Muscle layer of colon (tissue), 2 donors: Measurements from ENCODE around the gene SEMA5A.

Experiments
- H3K27ac ChIP-seq: one replicate; pipeline ENCODE4 v1.7.0; 2013; ENCODE audit warnings: low read depth, mild to moderate bottlenecking, low read length, moderate library complexity
- H3K27me3 ChIP-seq, 2 donors: one replicate each; pipeline ENCODE4 v1.7.0; 2013; ENCODE audit warnings: low read length in 2 of 2, mild to moderate bottlenecking in 2 of 2; ENCODE audit not compliant: insufficient read depth in 2 of 2, control insufficient read depth in 1 of 2
- H3K36me3 ChIP-seq: one replicate; pipeline ENCODE4 v1.7.0; 2013; ENCODE audit warnings: mild to moderate bottlenecking, low read length; ENCODE audit not compliant: insufficient read depth
- H3K4me1 ChIP-seq: one replicate; pipeline ENCODE4 v1.7.0; 2013; ENCODE audit warnings: mild to moderate bottlenecking, low read length; ENCODE audit not compliant: insufficient read depth
- H3K4me3 ChIP-seq, 2 donors: one replicate each; pipeline ENCODE4 v1.7.0; 2013; ENCODE audit warnings: low read length in 2 of 2, low read depth in 1 of 2, mild to moderate bottlenecking in 1 of 2, moderate library complexity in 1 of 2
- H3K9ac ChIP-seq: one replicate; pipeline ENCODE4 v1.7.0; 2013; ENCODE audit warnings: low read length
- H3K9me3 ChIP-seq: one replicate; pipeline ENCODE4 v1.7.0; 2013; ENCODE audit warnings: mild to moderate bottlenecking, low read length
- donor health status: abdominal sarcoma.
- donor health status: Adenocarcinoma of cecum.

The SEMA5A gene

GRCh38 chr5:9490494-9491097 is 55.3 kb downstream of the SEMA5A start:
- Histone ChIP-seq H3K27ac (no peak overlapping the region), H3K9ac (no peak overlapping the region), H3K4me3 (no peak overlapping the region), H3K36me3 (no peaks in the 10 kb centered on the region), H3K4me1 (no peaks in the 10 kb centered on the region), H3K9me3 (no peaks in the 10 kb centered on the region), H3K27me3 (no peaks in the 10 kb centered on the region)

- Histone ChIP-seq H3K9me3 (no peaks in the 10 kb centered on the region), H3K9ac (no peak overlapping the region), H3K27ac (no peak overlapping the region), H3K4me3 (no peak overlapping the region), H3K27me3 (no peaks in the 10 kb centered on the region), H3K4me1 (no peaks in the 10 kb centered on the region), H3K36me3 (no peaks in the 10 kb centered on the region)
These were observed 62.1 kb downstream of the SEMA5A start for GRCh38 chr5:9483779-9484178.

DNA sequence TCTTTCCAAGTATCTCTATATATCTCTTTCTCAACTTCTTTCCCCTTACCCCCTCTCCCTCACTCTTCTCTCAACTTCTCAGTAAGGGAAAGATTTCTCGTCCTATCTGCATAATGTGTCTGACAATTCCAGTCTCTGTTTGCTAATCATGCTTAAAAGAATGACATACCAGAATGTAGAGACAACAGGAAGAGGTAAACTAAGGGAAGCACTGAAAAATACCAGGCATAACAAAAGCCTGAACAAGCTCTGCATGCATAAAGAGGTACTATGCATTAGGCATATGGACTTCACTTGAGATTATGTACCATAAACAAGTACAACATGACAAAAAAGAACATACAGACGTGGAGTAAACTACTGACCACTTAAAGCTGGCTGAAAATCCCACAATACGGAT is 62.6 kb downstream of the SEMA5A start:
- H3K9me3 ChIP-seq, result no peaks in the 10 kb centered on the region
- H3K27me3 ChIP-seq, result no peaks in the 10 kb centered on the region
- no peaks in the 10 kb centered on the region for H3K36me3 ChIP-seq
- H3K27ac ChIP-seq, result no peak overlapping the region
- H3K4me3 ChIP-seq, result no peak overlapping the region
- no peak overlapping the region for H3K9ac ChIP-seq
- no peaks in the 10 kb centered on the region for H3K4me1 ChIP-seq

DNA sequence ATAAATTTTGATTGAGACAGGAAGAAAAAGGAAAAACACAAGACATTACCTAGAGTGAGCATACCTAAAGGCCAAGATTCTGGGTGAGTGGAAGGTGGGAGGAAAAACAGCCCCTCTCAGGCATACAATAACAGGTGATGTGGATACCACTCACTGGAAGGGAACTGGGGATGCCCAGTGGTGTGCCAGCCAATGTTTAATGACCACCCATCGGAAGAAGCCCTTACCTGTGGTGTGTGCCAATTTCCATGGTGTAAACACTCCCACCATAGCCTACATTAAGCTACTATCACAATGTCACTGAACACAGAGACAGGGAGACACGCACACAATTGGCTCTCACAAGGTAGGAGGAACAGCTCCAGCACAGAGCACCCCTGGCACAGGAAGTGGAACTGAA is 63.5 kb downstream of the SEMA5A start:
- Histone ChIP-seq H3K36me3 (no peaks in the 10 kb centered on the region), H3K4me3 (no peak overlapping the region), H3K9ac (no peak overlapping the region), H3K9me3 (no peaks in the 10 kb centered on the region), H3K27me3 (no peaks in the 10 kb centered on the region), H3K4me1 (no peaks in the 10 kb centered on the region), H3K27ac (no peak overlapping the region)

GRCh38 chr5:9480499-9480898 is 65.4 kb downstream of the SEMA5A start:
- no peaks in the 10 kb centered on the region for H3K27me3 ChIP-seq
- H3K9ac ChIP-seq, result no peak overlapping the region
- H3K36me3 ChIP-seq, result no peaks in the 10 kb centered on the region
- H3K27ac ChIP-seq, result no peak overlapping the region
- no peaks in the 10 kb centered on the region for H3K9me3 ChIP-seq
- H3K4me1 ChIP-seq, result no peaks in the 10 kb centered on the region
- no peak overlapping the region for H3K4me3 ChIP-seq

GRCh38 chr5:9479990-9480389 is 65.9 kb downstream of the SEMA5A start:
- H3K4me1 ChIP-seq, result no peaks in the 10 kb centered on the region
- no peak overlapping the region for H3K4me3 ChIP-seq
- H3K27me3 ChIP-seq, result no peaks in the 10 kb centered on the region
- H3K36me3 ChIP-seq, result no peaks in the 10 kb centered on the region
- no peak overlapping the region for H3K27ac ChIP-seq
- no peak overlapping the region for H3K9ac ChIP-seq
- no peaks in the 10 kb centered on the region for H3K9me3 ChIP-seq

DNA sequence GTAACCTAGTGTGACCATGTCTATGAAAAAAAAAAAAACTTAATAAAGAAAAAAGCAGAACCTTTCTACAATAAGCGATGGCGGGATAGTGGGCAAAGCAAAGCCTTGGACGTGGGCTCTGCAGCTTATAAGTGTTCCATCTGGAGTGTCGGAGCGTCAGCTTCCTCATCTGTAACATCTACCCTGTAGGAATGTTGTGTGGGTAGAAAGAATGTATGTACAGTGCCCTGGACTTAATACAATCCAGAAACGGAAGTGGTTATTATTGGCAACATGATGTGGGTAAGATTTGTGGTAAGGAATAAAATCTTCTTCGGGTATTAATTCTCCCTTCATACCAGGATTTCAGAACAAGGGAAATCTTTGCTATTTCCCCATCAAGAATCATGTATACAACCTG is 66.5 kb downstream of the SEMA5A start:
- no peaks in the 10 kb centered on the region for H3K9me3 ChIP-seq
- H3K27me3 ChIP-seq, result no peaks in the 10 kb centered on the region
- H3K4me3 ChIP-seq, result no peak overlapping the region
- H3K4me1 ChIP-seq, result no peaks in the 10 kb centered on the region
- no peak overlapping the region for H3K27ac ChIP-seq
- no peaks in the 10 kb centered on the region for H3K36me3 ChIP-seq
- H3K9ac ChIP-seq, result no peak overlapping the region

GRCh38 chr5:9477537-9477936 is 68.3 kb downstream of the SEMA5A start:
- Histone ChIP-seq H3K4me1 (no peaks in the 10 kb centered on the region), H3K27me3 (no peaks in the 10 kb centered on the region), H3K9me3 (no peaks in the 10 kb centered on the region), H3K27ac (no peak overlapping the region), H3K36me3 (no peaks in the 10 kb centered on the region), H3K4me3 (no peak overlapping the region), H3K9ac (no peak overlapping the region)

DNA sequence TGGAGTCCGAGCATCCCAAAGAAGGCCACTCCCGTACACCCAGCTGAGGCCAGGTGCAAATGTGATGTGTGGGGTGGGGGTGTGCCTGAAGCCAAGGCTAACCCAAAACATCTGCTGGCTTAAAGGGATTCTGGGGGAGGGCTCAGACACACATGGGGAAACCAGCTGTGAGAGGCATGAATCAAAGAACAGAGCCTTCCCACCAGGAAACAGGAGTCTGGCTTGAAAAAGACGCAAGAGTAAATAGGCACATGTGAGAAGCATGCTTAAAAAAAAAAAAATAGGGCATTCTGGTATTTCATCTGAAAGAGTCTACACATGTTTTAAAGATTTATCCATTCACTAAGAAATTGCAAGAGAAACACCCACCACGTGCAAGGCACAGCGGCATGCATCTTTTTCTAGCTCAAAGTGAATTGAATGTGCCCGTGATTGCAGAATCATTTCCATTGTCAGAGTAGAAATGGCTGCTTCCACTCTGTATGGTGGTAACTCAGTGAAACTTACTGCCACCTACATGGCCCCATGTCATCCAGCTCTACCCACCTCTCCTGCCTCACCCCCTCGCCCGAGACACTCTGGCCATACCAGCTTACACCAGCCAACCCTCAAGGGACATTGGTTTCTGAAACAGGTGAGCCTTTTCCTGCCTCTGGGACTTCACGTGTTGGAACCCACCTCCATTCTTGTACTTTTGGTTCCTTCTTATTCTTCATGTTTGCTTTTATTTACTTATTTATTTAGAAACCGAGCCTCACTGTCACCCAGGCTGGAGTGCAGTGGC is 71.5 kb downstream of the SEMA5A start:
- H3K4me1 ChIP-seq, result no peaks in the 10 kb centered on the region
- no peaks in the 10 kb centered on the region for H3K27me3 ChIP-seq
- no peaks in the 10 kb centered on the region for H3K36me3 ChIP-seq
- no peak overlapping the region for H3K4me3 ChIP-seq
- no peak overlapping the region for H3K27ac ChIP-seq
- no peak overlapping the region for H3K9ac ChIP-seq
- H3K9me3 ChIP-seq, result no peaks in the 10 kb centered on the region

GRCh38 chr5:9473624-9474023 is 72.3 kb downstream of the SEMA5A start:
- Histone ChIP-seq H3K4me3 (no peak overlapping the region), H3K27ac (no peak overlapping the region), H3K9ac (no peak overlapping the region), H3K4me1 (no peaks in the 10 kb centered on the region), H3K27me3 (no peaks in the 10 kb centered on the region), H3K9me3 (no peaks in the 10 kb centered on the region), H3K36me3 (no peaks in the 10 kb centered on the region)

GRCh38 chr5:9470410-9470809 is 75.5 kb downstream of the SEMA5A start:
- H3K4me1 ChIP-seq, result no peaks in the 10 kb centered on the region
- no peaks in the 10 kb centered on the region for H3K9me3 ChIP-seq
- no peak overlapping the region for H3K9ac ChIP-seq
- H3K27me3 ChIP-seq, result no peaks in the 10 kb centered on the region
- no peak overlapping the region for H3K4me3 ChIP-seq
- no peaks in the 10 kb centered on the region for H3K36me3 ChIP-seq
- no peak overlapping the region for H3K27ac ChIP-seq

DNA sequence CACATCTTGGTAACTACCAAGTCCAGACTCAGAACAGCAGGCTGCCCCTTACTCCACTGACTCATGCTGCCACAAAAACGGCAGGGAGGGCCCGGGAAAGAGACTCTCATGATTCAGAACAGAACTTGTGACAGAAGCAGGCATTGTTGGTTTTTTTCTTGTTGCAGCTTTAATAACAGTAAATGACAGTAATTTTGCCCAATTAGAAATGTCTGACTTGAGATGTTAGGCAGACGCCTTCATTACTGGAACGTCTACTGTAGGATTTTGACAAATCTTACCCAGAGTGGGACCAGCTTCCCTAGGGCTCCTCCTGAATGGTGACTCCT is 77.9 kb downstream of the SEMA5A start:
- Histone ChIP-seq H3K4me1 (no peaks in the 10 kb centered on the region), H3K9ac (no peak overlapping the region), H3K9me3 (no peaks in the 10 kb centered on the region), H3K27ac (no peak overlapping the region), H3K36me3 (no peaks in the 10 kb centered on the region), H3K4me3 (no peak overlapping the region), H3K27me3 (no peaks in the 10 kb centered on the region)
